Activated naive CD8-positive, alpha-beta T cell treated with anti-CD3 and anti-CD28 coated beads, Interleukin-2, amount 50 U/mL, for 24 hours (primary cell): ENCODE measurements around the gene TMEM167A.

Experiments
- ATAC-seq: fragments of 150-1000 bp; cut with Tn5 transposase; one replicate; pipeline ENCODE4 v1.10.0; 2021
- DNase-seq: peaks from one replicate; pipeline ENCODE4 v3.0.0; 2021
- H3K27ac Mint-ChIP-seq: one replicate; pipeline ENCODE4 v1.8.0; 2021; ENCODE audit warnings: mild to moderate bottlenecking, mixed read lengths
- H3K27me3 Mint-ChIP-seq: one replicate; pipeline ENCODE4 v1.8.0; 2021; ENCODE audit warnings: mixed read lengths
- H3K36me3 Mint-ChIP-seq: one replicate; pipeline ENCODE4 v1.8.0; 2021; ENCODE audit warnings: low read depth, mixed read lengths
- H3K4me1 Mint-ChIP-seq: one replicate; pipeline ENCODE4 v1.8.0; 2021; ENCODE audit warnings: mixed read lengths
- H3K4me3 Mint-ChIP-seq: one replicate; pipeline ENCODE4 v1.8.0; 2021; ENCODE audit warnings: mild to moderate bottlenecking, moderate library complexity, mixed read lengths
- H3K9me3 Mint-ChIP-seq: one replicate; pipeline ENCODE4 v1.8.0; 2021; ENCODE audit warnings: mixed read lengths

The TMEM167A gene

GRCh38 chr5:83003791-83004190 is 73.4 kb downstream of the TMEM167A start:
- H3K9me3 Mint-ChIP-seq, result no peaks in the 10 kb centered on the region
- ATAC-seq (no peak), DNase-seq (no peak)
- H3K36me3 Mint-ChIP-seq, result no peaks in the 10 kb centered on the region
- peaks cover 2% of the 10 kb centered on the region for H3K27me3 Mint-ChIP-seq
- no peak overlapping the region for H3K4me3 Mint-ChIP-seq
- H3K27ac Mint-ChIP-seq, result no peak overlapping the region
- H3K4me1 Mint-ChIP-seq, result no peaks in the 10 kb centered on the region
